ENCODE data around the gene KIF1B.
"Not testable (repeated sequence)": the region's sequence is repeated elsewhere in the genome, so short reads cannot be mapped to it uniquely, and the experiment has no call there.

KIF1B gene

GRCh38 chr1:10242811-10243210 is 32.4 kb downstream of the KIF1B start:
- H3K4me3 ChIP-seq (ENCODE audit: low read depth in 1 of 2, low read length in 2 of 2): no peak overlapping the region
- H3K36me3 ChIP-seq (ENCODE audit: control insufficient read depth in 1 of 2, insufficient read depth in 2 of 2, low read length in 2 of 2): no peaks in the 10 kb centered on the region
- H3K4me1 ChIP-seq (ENCODE audit: control insufficient read depth in 1 of 2, insufficient read depth in 2 of 2, low read length in 2 of 2): peaks cover 0 to 8% of the 10 kb centered on the region in 2 donors
- H3K27ac ChIP-seq (ENCODE audit: low read length): no peak overlapping the region
- no peaks in the 10 kb centered on the region for H3K27me3 ChIP-seq (ENCODE audit: low read depth, low read length)
- H3K9me3 ChIP-seq (ENCODE audit: control insufficient read depth in 1 of 2, low read length in 2 of 2): no peaks in the 10 kb centered on the region

- H3K27ac ChIP-seq (ENCODE audit: low read length): no peak overlapping the region
- H3K36me3 ChIP-seq (ENCODE audit: control insufficient read depth in 1 of 2, insufficient read depth in 2 of 2, low read length in 2 of 2): no peaks in the 10 kb centered on the region
- H3K27me3 ChIP-seq (ENCODE audit: low read depth, low read length): no peaks in the 10 kb centered on the region
- H3K4me1 ChIP-seq (ENCODE audit: control insufficient read depth in 1 of 2, insufficient read depth in 2 of 2, low read length in 2 of 2): peaks cover 0 to 14% of the 10 kb centered on the region in 2 donors
- no peak overlapping the region for H3K4me3 ChIP-seq (ENCODE audit: low read depth in 1 of 2, low read length in 2 of 2)
- H3K9me3 ChIP-seq (ENCODE audit: control insufficient read depth in 1 of 2, low read length in 2 of 2): no peaks in the 10 kb centered on the region
Observed at GRCh38 chr1:10245674-10246073, 35.3 kb downstream of the KIF1B start.

GRCh38 chr1:10249808-10250457 is 39.6 kb downstream of the KIF1B start:
- Histone ChIP-seq H3K27me3 (ENCODE audit: low read depth, low read length) (no peaks in the 10 kb centered on the region), H3K27ac (ENCODE audit: low read length) (no peak overlapping the region), H3K4me1 (ENCODE audit: control insufficient read depth in 1 of 2, insufficient read depth in 2 of 2, low read length in 2 of 2) (peaks cover 14 to 41% of the 10 kb centered on the region in 2 donors), H3K9me3 (ENCODE audit: control insufficient read depth in 1 of 2, low read length in 2 of 2) (no peaks in the 10 kb centered on the region), H3K36me3 (ENCODE audit: control insufficient read depth in 1 of 2, insufficient read depth in 2 of 2, low read length in 2 of 2) (no peaks in the 10 kb centered on the region), H3K4me3 (ENCODE audit: low read depth in 1 of 2, low read length in 2 of 2) (no peak overlapping the region)

- Histone ChIP-seq H3K27ac (ENCODE audit: low read length) (no peak overlapping the region), H3K4me1 (ENCODE audit: control insufficient read depth in 1 of 2, insufficient read depth in 2 of 2, low read length in 2 of 2) (peaks cover 14 to 41% of the 10 kb centered on the region in 2 donors), H3K27me3 (ENCODE audit: low read depth, low read length) (no peaks in the 10 kb centered on the region), H3K4me3 (ENCODE audit: low read depth in 1 of 2, low read length in 2 of 2) (no peak overlapping the region), H3K9me3 (ENCODE audit: control insufficient read depth in 1 of 2, low read length in 2 of 2) (no peaks in the 10 kb centered on the region), H3K36me3 (ENCODE audit: control insufficient read depth in 1 of 2, insufficient read depth in 2 of 2, low read length in 2 of 2) (no peaks in the 10 kb centered on the region)
Observed at GRCh38 chr1:10250663-10251062, 40.3 kb downstream of the KIF1B start.

- H3K27ac ChIP-seq (ENCODE audit: low read length): not testable (repeated sequence)
Observed at GRCh38 chr1:10251325-10252108, 41.1 kb downstream of the KIF1B start.

GRCh38 chr1:10252508-10252907 is 42.1 kb downstream of the KIF1B start:
- Histone ChIP-seq H3K9me3 (ENCODE audit: control insufficient read depth in 1 of 2, low read length in 2 of 2) (no peaks in the 10 kb centered on the region), H3K36me3 (ENCODE audit: control insufficient read depth in 1 of 2, insufficient read depth in 2 of 2, low read length in 2 of 2) (peaks cover 0 to 2% of the 10 kb centered on the region in 2 donors), H3K4me1 (ENCODE audit: control insufficient read depth in 1 of 2, insufficient read depth in 2 of 2, low read length in 2 of 2) (peaks cover 14 to 36% of the 10 kb centered on the region in 2 donors), H3K27me3 (ENCODE audit: low read depth, low read length) (no peaks in the 10 kb centered on the region), H3K4me3 (ENCODE audit: low read depth in 1 of 2, low read length in 2 of 2) (no peak overlapping the region), H3K27ac (ENCODE audit: low read length) (no peak overlapping the region)

More at GRCh38 chr1:10251325-10252108, 41.1 kb downstream of the KIF1B start:
- H3K36me3 ChIP-seq (ENCODE audit: control insufficient read depth in 1 of 2, insufficient read depth in 2 of 2, low read length in 2 of 2); H3K27me3 ChIP-seq (ENCODE audit: low read depth, low read length); H3K9me3 ChIP-seq (ENCODE audit: control insufficient read depth in 1 of 2, low read length in 2 of 2); H3K4me3 ChIP-seq (ENCODE audit: low read depth in 1 of 2, low read length in 2 of 2): not testable (repeated sequence)
- peaks cover 14 to 36% of the 10 kb centered on the region in 2 donors for H3K4me1 ChIP-seq (ENCODE audit: control insufficient read depth in 1 of 2, insufficient read depth in 2 of 2, low read length in 2 of 2)

GRCh38 chr1:10253149-10253548 is 42.8 kb downstream of the KIF1B start:
- H3K4me3 ChIP-seq (ENCODE audit: low read depth in 1 of 2, low read length in 2 of 2): no peak overlapping the region
- H3K27me3 ChIP-seq (ENCODE audit: low read depth, low read length): no peaks in the 10 kb centered on the region
- H3K27ac ChIP-seq (ENCODE audit: low read length): peak overlapping the region; percentile 78

GRCh38 chr1:10253755-10254154 is 43.4 kb downstream of the KIF1B start:
- H3K4me3 ChIP-seq (ENCODE audit: low read depth in 1 of 2, low read length in 2 of 2): no peak overlapping the region
- no peaks in the 10 kb centered on the region for H3K27me3 ChIP-seq (ENCODE audit: low read depth, low read length)
- peaks cover 2 to 4% of the 10 kb centered on the region in 2 donors for H3K36me3 ChIP-seq (ENCODE audit: control insufficient read depth in 1 of 2, insufficient read depth in 2 of 2, low read length in 2 of 2)
- H3K4me1 ChIP-seq (ENCODE audit: control insufficient read depth in 1 of 2, insufficient read depth in 2 of 2, low read length in 2 of 2): peaks cover 14 to 36% of the 10 kb centered on the region in 2 donors
- peak overlapping the region; percentile 78 for H3K27ac ChIP-seq (ENCODE audit: low read length)
- no peaks in the 10 kb centered on the region for H3K9me3 ChIP-seq (ENCODE audit: control insufficient read depth in 1 of 2, low read length in 2 of 2)

More at GRCh38 chr1:10253149-10253548, 42.8 kb downstream of the KIF1B start:
- Histone ChIP-seq H3K4me1 (ENCODE audit: control insufficient read depth in 1 of 2, insufficient read depth in 2 of 2, low read length in 2 of 2) (peaks cover 14 to 36% of the 10 kb centered on the region in 2 donors), H3K9me3 (ENCODE audit: control insufficient read depth in 1 of 2, low read length in 2 of 2) (no peaks in the 10 kb centered on the region), H3K36me3 (ENCODE audit: control insufficient read depth in 1 of 2, insufficient read depth in 2 of 2, low read length in 2 of 2) (peaks cover 0 to 2% of the 10 kb centered on the region in 2 donors)

- Histone ChIP-seq H3K4me1 (ENCODE audit: control insufficient read depth in 1 of 2, insufficient read depth in 2 of 2, low read length in 2 of 2) (peaks cover 13 to 14% of the 10 kb centered on the region in 2 donors), H3K4me3 (ENCODE audit: low read depth in 1 of 2, low read length in 2 of 2) (no peak overlapping the region), H3K36me3 (ENCODE audit: control insufficient read depth in 1 of 2, insufficient read depth in 2 of 2, low read length in 2 of 2) (peaks cover 14 to 15% of the 10 kb centered on the region in 2 donors), H3K27me3 (ENCODE audit: low read depth, low read length) (no peaks in the 10 kb centered on the region), H3K27ac (ENCODE audit: low read length) (no peak overlapping the region), H3K9me3 (ENCODE audit: control insufficient read depth in 1 of 2, low read length in 2 of 2) (no peaks in the 10 kb centered on the region)
Observed at GRCh38 chr1:10257851-10258250, 47.5 kb downstream of the KIF1B start.

- H3K36me3 ChIP-seq (ENCODE audit: control insufficient read depth in 1 of 2, insufficient read depth in 2 of 2, low read length in 2 of 2): peaks cover 27 to 29% of the 10 kb centered on the region in 2 donors
- H3K4me1 ChIP-seq (ENCODE audit: control insufficient read depth in 1 of 2, insufficient read depth in 2 of 2, low read length in 2 of 2); H3K27ac ChIP-seq (ENCODE audit: low read length); H3K4me3 ChIP-seq (ENCODE audit: low read depth in 1 of 2, low read length in 2 of 2); H3K27me3 ChIP-seq (ENCODE audit: low read depth, low read length); H3K9me3 ChIP-seq (ENCODE audit: control insufficient read depth in 1 of 2, low read length in 2 of 2): not testable (repeated sequence)
Observed at GRCh38 chr1:10259547-10259946, 49.2 kb downstream of the KIF1B start.

GRCh38 chr1:10263450-10264082 is 53.2 kb downstream of the KIF1B start:
- Histone ChIP-seq H3K4me3 (ENCODE audit: low read depth in 1 of 2, low read length in 2 of 2) (no peak overlapping the region), H3K27ac (ENCODE audit: low read length) (no peak overlapping the region), H3K9me3 (ENCODE audit: control insufficient read depth in 1 of 2, low read length in 2 of 2) (no peaks in the 10 kb centered on the region), H3K36me3 (ENCODE audit: control insufficient read depth in 1 of 2, insufficient read depth in 2 of 2, low read length in 2 of 2) (peaks cover 27 to 39% of the 10 kb centered on the region in 2 donors), H3K27me3 (ENCODE audit: low read depth, low read length) (no peaks in the 10 kb centered on the region), H3K4me1 (ENCODE audit: control insufficient read depth in 1 of 2, insufficient read depth in 2 of 2, low read length in 2 of 2) (no peaks in the 10 kb centered on the region)
